Measurements from ENCODE around the gene TSPYL4.
A peak's percentile ranks its signal among the peaks of the same experiment; 100 is the strongest.
"Not testable (repeated sequence)": the region's sequence is repeated elsewhere in the genome, so short reads cannot be mapped to it uniquely, and the experiment has no call there.

The TSPYL4 gene

DNA sequence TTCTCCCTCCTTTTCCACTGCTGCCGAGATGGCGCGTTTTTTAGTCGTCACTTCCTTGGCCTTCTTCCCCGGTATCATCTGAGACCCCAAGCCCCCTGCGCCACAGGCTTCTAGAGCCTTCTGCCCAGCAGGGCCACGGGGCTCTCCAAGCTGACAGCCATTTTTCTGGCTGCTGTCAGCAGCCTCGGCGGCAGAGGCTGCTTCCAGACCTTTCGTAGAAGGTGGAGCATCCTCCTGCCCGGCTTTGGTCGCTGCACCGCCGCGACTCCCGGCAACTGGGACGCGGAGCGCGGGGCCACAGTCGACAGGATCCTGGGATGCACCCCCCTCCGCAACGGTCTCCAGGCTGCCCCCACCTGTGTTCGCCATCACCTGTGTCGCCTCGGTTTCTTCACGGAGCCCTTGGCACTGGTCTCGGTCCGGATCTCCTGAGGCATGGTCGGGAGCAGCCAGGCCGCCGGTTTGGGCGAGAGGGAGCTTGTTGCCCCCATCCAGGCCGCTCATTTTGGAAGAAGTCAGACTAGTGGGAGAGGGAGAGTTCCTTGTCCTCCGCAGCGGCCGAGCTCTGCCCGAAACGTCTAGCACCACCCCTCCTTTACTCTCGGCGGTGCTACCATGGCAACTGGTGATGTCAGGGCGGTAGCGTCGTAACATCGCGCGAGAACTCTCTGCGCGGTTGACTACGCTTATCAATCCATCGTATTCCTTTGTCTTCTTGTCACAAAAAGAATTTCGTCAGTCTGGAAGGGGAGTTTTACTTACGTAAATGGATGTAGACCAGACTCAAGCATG lies at the start of gene TSPYL4:
TSPYL4 (minus strand) TSS at position 571 of the 792 bp plus-strand sequence; CDS start at position 504, 67 bp downstream.
- DNase-seq: peak; percentile 81

GRCh38 chr6:116301104-116301503 lies 47.2 kb upstream of the TSPYL4 start:
- DNase-seq: no peak

GRCh38 chr6:116300566-116300965 lies 46.7 kb upstream of the TSPYL4 start:
- DNase-seq: no peak

GRCh38 chr6:116298973-116299372 lies 45.1 kb upstream of the TSPYL4 start:
- DNase-seq: no peak

DNA sequence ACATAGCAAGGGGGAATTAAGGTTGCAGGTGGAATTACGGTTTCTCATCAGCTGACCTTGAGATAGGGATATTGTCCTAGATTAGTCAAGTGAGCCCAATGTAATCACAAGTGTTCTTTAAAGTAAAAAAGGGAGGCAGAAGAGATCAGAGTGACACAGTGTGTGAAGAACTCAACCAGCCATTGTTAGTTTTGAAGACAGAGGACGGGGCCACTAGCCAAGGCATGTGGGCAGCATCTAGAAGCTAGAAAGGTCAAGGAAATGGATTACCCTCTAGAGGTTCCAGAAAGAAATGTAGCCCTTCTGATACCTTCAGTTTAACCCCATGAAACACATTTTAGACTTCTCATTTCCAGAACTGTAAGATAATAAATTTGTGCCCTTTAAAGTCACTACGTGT lies 44.4 kb upstream of the TSPYL4 start:
- DNase-seq: no peak

- no peak for DNase-seq
Measured at GRCh38 chr6:116292553-116292952, 38.7 kb upstream of the TSPYL4 start.

DNA sequence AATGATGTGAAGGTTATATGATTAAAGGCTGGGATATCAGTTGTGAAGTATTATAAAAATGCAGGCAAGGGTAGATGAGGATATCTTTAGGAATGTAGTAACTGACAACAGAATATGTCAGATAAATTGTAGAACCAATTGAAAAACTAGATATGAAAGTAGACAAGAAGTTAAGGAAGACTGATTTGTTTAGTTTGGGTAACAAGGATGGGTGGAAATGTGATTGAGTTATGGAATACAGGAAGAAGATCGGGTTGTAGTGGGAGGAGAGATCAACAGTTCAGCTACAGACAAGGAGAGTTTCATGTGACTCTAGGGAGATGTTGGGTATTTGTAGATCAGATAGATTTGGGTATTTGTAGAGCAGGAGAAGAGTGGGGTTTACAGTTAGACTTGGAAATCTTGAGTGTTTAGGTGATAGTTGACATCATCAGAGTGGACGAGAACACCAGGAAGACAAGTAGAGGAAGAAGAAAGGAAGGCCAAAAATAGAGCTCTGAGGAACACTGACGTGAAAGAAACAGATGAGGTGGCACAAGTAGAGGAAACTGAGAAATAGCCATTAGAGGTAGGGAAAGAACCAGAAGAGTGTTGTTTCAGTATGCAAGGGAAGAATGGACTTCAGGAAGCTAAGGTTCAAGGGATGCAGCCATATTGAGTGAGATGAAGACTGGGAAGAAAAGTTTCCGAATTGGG lies 38.0 kb upstream of the TSPYL4 start:
- no peak for DNase-seq

DNA sequence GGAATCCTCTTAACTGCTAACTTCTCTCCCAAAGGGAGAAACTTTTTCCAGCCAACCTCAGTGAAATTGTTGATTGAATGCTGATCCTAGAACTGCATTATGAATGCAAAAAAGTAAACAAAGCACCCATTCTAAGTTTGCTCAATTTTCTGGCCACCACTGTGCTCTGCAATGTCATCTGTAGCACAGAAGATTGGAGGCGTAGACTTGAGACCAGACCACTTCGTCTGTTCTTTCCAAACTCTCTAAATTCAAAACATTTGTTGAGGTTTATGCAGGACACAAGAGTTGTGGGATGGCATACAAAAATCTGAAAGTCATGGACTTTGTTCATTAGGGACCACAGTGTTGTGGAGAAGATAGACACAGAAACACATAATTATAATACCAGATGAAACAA lies 36.9 kb upstream of the TSPYL4 start:
- no peak for DNase-seq

DNA sequence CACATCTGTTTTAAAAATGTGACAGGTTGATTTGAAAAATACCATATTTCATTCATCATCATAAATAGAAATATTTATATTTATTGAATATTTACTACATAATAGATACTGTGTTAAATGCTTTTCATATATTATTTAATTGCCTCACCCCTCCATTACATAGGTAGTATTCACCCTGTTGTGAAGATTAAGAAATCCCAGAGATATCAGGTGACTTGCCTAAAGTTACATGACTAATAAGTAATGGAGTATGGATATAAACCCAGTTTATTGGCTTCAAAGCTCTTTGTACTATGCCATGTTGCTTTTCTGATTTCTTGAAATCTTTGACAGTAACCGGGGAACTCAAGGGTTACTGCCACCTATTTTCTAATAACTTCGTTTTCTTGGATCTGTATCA lies 36.0 kb upstream of the TSPYL4 start:
- DNase-seq: no peak

DNA sequence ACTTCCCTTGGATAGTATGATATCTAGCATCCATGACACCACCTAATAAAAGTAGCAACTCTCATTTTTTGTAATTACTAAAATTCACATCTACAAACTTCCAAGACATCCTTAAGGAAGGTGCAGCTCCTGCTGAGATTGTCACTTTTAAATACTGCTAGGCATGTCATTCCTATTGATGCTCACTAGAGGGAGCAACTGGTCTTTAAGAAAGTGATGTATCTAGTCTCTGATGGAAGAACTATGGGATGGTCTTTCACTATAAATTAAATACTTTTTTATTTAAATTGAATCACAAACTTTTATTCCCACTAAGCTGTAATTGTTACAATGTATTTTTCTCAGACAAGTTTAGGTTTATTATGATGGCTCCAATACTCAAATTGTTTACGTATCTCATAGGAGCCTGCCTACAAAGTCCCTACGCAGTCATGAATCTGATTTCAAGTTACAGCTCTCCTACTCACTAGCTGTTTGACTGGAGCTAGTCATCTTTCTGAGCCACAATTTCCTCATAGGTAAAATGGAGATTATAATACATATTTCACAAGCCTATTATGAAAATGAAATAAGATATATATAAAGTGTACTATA lies 33.9 kb upstream of the TSPYL4 start:
- DNase-seq: no peak

DNA sequence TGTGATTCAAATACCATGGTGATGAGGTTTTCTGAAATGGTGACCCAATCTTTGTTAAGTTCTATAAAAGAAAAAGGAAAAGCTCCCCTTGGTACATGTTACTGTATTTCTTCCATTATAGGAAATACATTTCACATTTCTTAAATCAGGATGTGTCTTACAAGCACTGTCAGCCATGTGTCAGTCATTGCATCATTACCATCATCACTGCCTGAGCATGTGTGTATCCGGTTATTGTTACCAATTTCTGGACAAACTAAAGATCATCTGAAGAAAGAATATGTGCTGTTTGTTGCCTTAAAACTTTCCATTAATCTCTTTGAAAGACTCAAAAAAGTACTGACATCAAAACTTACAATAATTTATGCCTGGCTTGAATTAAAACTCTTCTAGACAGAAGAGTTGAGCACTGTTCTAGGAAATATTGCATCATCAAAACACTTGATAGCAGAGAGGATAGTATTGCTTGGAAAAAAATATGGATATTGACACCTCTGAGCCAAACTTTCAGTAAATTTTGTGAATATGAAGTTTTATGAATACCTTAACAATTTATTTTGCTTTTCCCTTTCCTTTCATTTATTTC lies 33.0 kb upstream of the TSPYL4 start:
- no peak for DNase-seq

- DNase-seq: not testable (repeated sequence)
Measured at GRCh38 chr6:116284984-116285383, 31.1 kb upstream of the TSPYL4 start.

- DNase-seq: no peak
Measured at GRCh38 chr6:116283191-116283590, 29.3 kb upstream of the TSPYL4 start.

GRCh38 chr6:116282698-116283097 lies 28.8 kb upstream of the TSPYL4 start:
- no peak for DNase-seq

- DNase-seq: no peak
Measured at GRCh38 chr6:116280933-116281316, 27.1 kb upstream of the TSPYL4 start.

- no peak for DNase-seq
Measured at GRCh38 chr6:116280161-116280932, 26.5 kb upstream of the TSPYL4 start.

- peak; percentile 89 for DNase-seq
Measured at GRCh38 chr6:116279232-116280160, 25.6 kb upstream of the TSPYL4 start, which contains the start of gene TSPYL1. Gene TSPYL1, minus strand, starts transcription at chr6:116279930. Its CDS starts 100 bp downstream, at chr6:116279830.

GRCh38 chr6:116278854-116279231 lies 25.0 kb upstream of the TSPYL4 start:
- peak; percentile 15 for DNase-seq

DNA sequence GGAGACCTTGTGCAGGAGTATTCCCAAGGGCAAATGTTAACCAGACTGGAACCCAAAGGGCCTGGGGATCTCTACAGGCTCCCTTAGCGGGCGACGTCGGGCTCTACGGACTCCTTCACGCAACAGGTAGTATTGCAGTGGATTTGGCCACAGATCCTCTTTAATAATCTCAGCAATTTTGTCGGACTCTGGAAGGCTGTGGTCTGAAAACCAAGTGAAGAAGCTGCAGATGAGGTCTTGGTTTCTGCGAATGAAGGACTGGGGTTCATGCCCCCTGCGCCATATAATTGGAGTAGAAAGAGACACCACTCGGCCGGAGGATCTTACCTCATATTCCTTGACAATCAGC lies 24.6 kb upstream of the TSPYL4 start:
- no peak for DNase-seq

- DNase-seq: no peak
Measured at GRCh38 chr6:116277124-116277523, 23.2 kb upstream of the TSPYL4 start.

DNA sequence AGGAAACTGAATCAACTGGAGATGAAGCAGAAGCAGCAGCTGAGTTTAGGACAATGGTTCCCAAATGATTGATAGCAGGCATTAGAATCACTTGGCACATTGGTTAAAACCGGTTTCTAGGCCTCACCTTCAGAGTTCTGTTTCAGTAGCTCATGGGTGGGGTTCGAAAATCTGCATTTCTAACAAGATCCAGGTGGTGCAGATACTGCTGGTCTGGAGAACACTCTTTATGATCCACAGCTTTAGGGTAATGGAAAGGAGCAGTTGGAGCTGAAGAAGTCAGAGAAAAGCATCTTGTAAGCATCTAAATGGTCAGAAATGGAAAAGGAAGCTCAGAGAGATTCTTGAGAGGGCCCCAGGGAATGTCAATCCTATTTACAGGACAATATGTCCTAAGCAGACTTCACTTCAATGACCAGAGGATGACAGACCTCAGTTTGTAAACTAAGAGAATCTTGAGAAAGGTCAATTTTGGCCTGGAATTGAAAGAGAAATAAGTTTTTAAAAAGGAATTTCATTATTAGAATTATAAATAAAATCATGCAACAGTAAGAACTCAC lies 17.4 kb upstream of the TSPYL4 start:
- DNase-seq: no peak
